Right lobe of liver (tissue), 6 donors: Measurements from ENCODE around the gene SPTBN5. TPM values are rescaled to one million over a fixed set of nuclear protein-coding genes. Genes with fewer than 3 reads are reported as not detected.

Source experiments
- ATAC-seq, 4 donors: fragments of 200-7000 bp; cut with Tn5 transposase; one replicate each; pipeline ENCODE4 v1.9.1; 2020; ENCODE audit warnings: mild to moderate bottlenecking in 4 of 4, moderate library complexity in 4 of 4
- DNase-seq, 3 donors: peaks; one replicate each; pipeline ENCODE4 v3.0.0-alpha.2; 2020
- H3K27ac ChIP-seq, 3 donors: fragments of 200-600 bp; one replicate each; pipeline ENCODE4 v1.8.0; 2022
- H3K27me3 ChIP-seq, 2 donors: fragments of 200-600 bp; one replicate each; pipeline ENCODE4 v1.8.0; 2022
- H3K36me3 ChIP-seq, 4 donors: fragments of 200-600 bp; sonication (generic) in 1 of 4; one replicate each; pipeline versions ENCODE4 v1.5.1 to v1.8.0; 2017 to 2022; ENCODE audit warnings: control low read depth in 1 of 4
- H3K4me1 ChIP-seq, 4 donors: fragments of 200-600 bp; sonication (generic) in 1 of 4; one replicate each; pipeline versions ENCODE4 v1.5.1 to v1.8.0; 2017 to 2022; ENCODE audit warnings: control low read depth in 1 of 4
- H3K4me3 ChIP-seq, 3 donors: fragments of 200-600 bp; one replicate each; pipeline ENCODE4 v1.8.0; 2022
- H3K9me3 ChIP-seq, 4 donors: fragments of 200-600 bp; sonication (generic) in 1 of 4; one replicate each; pipeline versions ENCODE4 v1.5.1 to v1.8.0; 2017 to 2022; ENCODE audit warnings: control low read depth in 1 of 4
- POLR2A ChIP-seq: fragments of 450-650 bp; IDR thresholded peaks from one replicate; pipeline ENCODE4 v1.6.1; 2017; ENCODE audit warnings: antibody characterized with exemption, mild to moderate bottlenecking
- WGBS: methylation state at CpG from one replicate; pipeline ENCODE4 v1.1.6; 2018; ENCODE audit warnings: low coverage, low lambda C conversion rate; ENCODE audit not compliant: insufficient coverage; ENCODE audit errors: missing lambda C conversion rate; 5-methylcytosine and 5-hydroxymethylcytosine counted together
- intact Hi-C, 2 donors: fragments of 100-400 bp; cut with DNase I; formaldehyde crosslinking; loops; one replicate each; pipeline versions ENCODE4 v1.11.2 to v1.14.1; 2022
- total RNA-seq, 6 experiments: library from RNA; depleted of rRNA in 2 of 6; stranded (reverse); fragments of >200 nt in 2 of 6; fragmentation: NEBNext Ultra II Directional in 3 of 6; extraction: Animal tissue kit (Norgen Biotek cat#: 25700) in 3 of 6; gene quantifications; one replicate each; pipeline versions ENCODE4 v1.1.0 to v1.2.4, GENCODE V29; 2016 to 2023
- TF ChIP-seq, protein P1 (sequence below), 4 donors: fragments of 200-600 bp in 3 of 4; fragments of 450-650 bp in 1 of 4; IDR thresholded peaks; one replicate each; pipeline versions ENCODE4 v1.5.1 to v1.8.0; 2016 to 2022; ENCODE audit warnings: antibody characterized with exemption in 4 of 4, mild to moderate bottlenecking in 2 of 4
- donor health status: DM: no; HTN: yes; CAD: no.
- donor health status: DM: no; HTN: no; CAD: no.
- donor health status: DM: no; HTN: no; CAD: no.
- donor health status: DM: no; HTN: yes; CAD: no.
- donor health status: DM: no; HTN: yes; CAD: no.

Gene SPTBN5
- total RNA-seq, 6 experiments from 2014 or later = 0.06 to 3.2 (median 0.81) TPM

DNA sequence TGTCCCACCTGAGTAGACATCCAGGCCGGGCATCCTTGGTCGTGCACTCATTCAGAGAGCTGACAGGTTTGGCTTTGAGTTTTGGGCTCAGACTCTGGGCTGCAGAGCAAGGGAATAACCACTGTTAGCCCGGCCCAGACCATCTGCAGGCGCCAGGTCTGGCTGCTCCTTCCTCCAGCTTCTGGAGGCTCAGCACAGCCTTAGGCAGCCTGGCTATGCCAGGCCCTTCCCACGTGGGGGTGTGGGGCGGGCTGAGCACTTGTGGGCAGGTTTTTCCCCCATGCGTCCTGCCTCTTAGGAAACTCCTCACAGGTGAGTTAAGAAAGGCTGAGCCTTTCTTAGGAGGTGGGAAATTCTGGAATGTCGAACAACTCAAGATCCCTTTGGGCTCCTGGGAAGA is 44.0 kb downstream of the SPTBN5 start:
- H3K4me1 ChIP-seq = no peaks in the 10 kb centered on the region
- H3K27me3 ChIP-seq = no peaks in the 10 kb centered on the region
- TF ChIP-seq, protein P1, sequence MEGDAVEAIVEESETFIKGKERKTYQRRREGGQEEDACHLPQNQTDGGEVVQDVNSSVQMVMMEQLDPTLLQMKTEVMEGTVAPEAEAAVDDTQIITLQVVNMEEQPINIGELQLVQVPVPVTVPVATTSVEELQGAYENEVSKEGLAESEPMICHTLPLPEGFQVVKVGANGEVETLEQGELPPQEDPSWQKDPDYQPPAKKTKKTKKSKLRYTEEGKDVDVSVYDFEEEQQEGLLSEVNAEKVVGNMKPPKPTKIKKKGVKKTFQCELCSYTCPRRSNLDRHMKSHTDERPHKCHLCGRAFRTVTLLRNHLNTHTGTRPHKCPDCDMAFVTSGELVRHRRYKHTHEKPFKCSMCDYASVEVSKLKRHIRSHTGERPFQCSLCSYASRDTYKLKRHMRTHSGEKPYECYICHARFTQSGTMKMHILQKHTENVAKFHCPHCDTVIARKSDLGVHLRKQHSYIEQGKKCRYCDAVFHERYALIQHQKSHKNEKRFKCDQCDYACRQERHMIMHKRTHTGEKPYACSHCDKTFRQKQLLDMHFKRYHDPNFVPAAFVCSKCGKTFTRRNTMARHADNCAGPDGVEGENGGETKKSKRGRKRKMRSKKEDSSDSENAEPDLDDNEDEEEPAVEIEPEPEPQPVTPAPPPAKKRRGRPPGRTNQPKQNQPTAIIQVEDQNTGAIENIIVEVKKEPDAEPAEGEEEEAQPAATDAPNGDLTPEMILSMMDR (IDR thresholded peaks at IDR 0.05) = no peak
- TF ChIP-seq POLR2A = no peak
- DNase-seq (no peak), ATAC-seq (no peak)
- WGBS = 53% methylated on average over 2 of the region's 8 CpGs
- no peaks in the 10 kb centered on the region for H3K9me3 ChIP-seq
- no peak overlapping the region for H3K27ac ChIP-seq
- intact Hi-C loops = no loop called here
- H3K4me3 ChIP-seq = no peak overlapping the region
- H3K36me3 ChIP-seq = peaks cover 0 to 20% (median 2%) of the 10 kb centered on the region in 4 donors

DNA sequence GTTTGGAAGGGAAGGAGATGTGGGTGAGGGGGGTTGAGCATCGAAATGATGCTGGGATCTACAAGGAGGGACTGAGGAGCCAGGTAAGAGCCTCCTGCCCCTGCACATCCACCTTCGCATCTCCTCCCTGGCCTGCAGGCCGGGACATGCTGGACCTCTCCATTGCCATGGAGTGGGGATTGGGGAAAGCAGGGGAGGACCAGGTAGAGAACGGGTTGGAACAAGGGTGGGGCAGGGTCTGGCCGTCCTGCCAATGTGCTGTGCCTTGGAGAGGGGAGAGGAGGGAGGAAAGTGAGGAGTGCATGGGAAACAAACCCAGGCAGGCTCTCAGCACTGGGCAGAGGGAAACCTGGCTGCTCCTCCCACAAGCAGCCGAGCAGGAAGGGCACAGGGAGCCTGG is 44.6 kb downstream of the SPTBN5 start:
- no peak overlapping the region for H3K4me3 ChIP-seq
- 80% methylated on average over 4 of the region's 6 CpGs for WGBS
- TF ChIP-seq, protein P1 (IDR thresholded peaks at IDR 0.05) = no peak
- TF ChIP-seq POLR2A = no peak
- no peaks in the 10 kb centered on the region for H3K9me3 ChIP-seq
- no peaks in the 10 kb centered on the region for H3K27me3 ChIP-seq
- intact Hi-C loops = no loop called here
- H3K36me3 ChIP-seq = peaks cover 0 to 20% (median 2%) of the 10 kb centered on the region in 4 donors
- H3K4me1 ChIP-seq = no peaks in the 10 kb centered on the region
- ATAC-seq (no peak), DNase-seq (no peak)
- no peak overlapping the region for H3K27ac ChIP-seq

DNA sequence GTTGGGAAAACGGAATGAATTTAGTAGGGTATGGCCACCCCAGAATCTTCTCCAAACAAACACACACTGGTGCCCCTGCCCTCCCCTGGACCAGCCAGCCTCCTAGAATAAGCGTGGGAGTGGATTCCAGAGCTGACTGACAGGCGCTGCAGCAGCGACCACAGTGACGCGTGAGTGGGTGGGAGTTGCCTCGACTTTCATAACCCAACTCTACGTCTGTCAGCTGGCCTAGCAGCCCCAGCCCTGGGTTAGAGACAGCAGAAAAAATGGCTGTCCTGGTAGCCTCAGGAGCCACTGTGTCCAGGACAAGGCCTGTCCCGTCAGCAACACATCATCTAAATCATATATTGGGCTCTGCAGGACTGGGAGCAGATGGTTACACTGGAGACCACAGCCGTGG is 45.2 kb downstream of the SPTBN5 start:
- H3K36me3 ChIP-seq = peaks cover 0 to 20% (median 2%) of the 10 kb centered on the region in 4 donors
- DNase-seq = no peak
- no peaks in the 10 kb centered on the region for H3K4me1 ChIP-seq
- no peak for TF ChIP-seq POLR2A
- TF ChIP-seq, protein P1 (IDR thresholded peaks at IDR 0.05) = no peak
- 80% methylated on average over 1 of the region's 10 CpGs for WGBS
- H3K27me3 ChIP-seq = no peaks in the 10 kb centered on the region
- intact Hi-C loops = no loop called here
- ATAC-seq = no peak
- no peak overlapping the region for H3K4me3 ChIP-seq
- no peaks in the 10 kb centered on the region for H3K9me3 ChIP-seq
- H3K27ac ChIP-seq = no peak overlapping the region

GRCh38 chr15:41847981-41848380 is 45.9 kb downstream of the SPTBN5 start:
- Histone ChIP-seq H3K27me3 (no peaks in the 10 kb centered on the region), H3K27ac (no peak overlapping the region), H3K4me1 (no peaks in the 10 kb centered on the region), H3K36me3 (peaks cover 0 to 20% (median 2%) of the 10 kb centered on the region in 4 donors), H3K9me3 (no peaks in the 10 kb centered on the region), H3K4me3 (no peak overlapping the region)
- WGBS = 100% methylated on average over 3 of the region's 9 CpGs
- ATAC-seq (no peak), DNase-seq (no peak)
- intact Hi-C loops = no loop called here
- no peak for TF ChIP-seq POLR2A
- TF ChIP-seq, protein P1 (IDR thresholded peaks at IDR 0.05) = no peak

- no peak for DNase-seq
Measured at GRCh38 chr15:41847206-41847605, 46.6 kb downstream of the SPTBN5 start.

More at GRCh38 chr15:41847206-41847605, 46.6 kb downstream of the SPTBN5 start:
- Histone ChIP-seq H3K4me1 (no peaks in the 10 kb centered on the region), H3K36me3 (peaks cover 0 to 20% (median 2%) of the 10 kb centered on the region in 4 donors), H3K4me3 (no peak overlapping the region), H3K27me3 (no peaks in the 10 kb centered on the region), H3K27ac (no peak overlapping the region), H3K9me3 (no peaks in the 10 kb centered on the region)
- ATAC-seq = no peak
- intact Hi-C loops = no loop called here
- WGBS = 89% methylated on average over 8 of the region's 14 CpGs
- TF ChIP-seq POLR2A = no peak
